HG03571 (cell line): Measurements from ENCODE around the gene FAM171A2.

Experiments used
- ATAC-seq: cut with Tn5 transposase; IDR thresholded peaks from one replicate; pipeline ENCODE4 v1.9.1; 2021; ENCODE audit not compliant: unreplicated experiment

Gene FAM171A2

GRCh38 chr17:44323359-44324091 is 40.1 kb downstream of the FAM171A2 start:
- no peak for ATAC-seq

GRCh38 chr17:44322236-44322895 is 41.3 kb downstream of the FAM171A2 start:
- ATAC-seq, result no peak

GRCh38 chr17:44321246-44322120 is 42.2 kb downstream of the FAM171A2 start:
- ATAC-seq, result no peak

- no peak for ATAC-seq
Observed at GRCh38 chr17:44320066-44320465, 43.6 kb downstream of the FAM171A2 start.

- ATAC-seq, result no peak
Observed at GRCh38 chr17:44318077-44318892, 45.4 kb downstream of the FAM171A2 start.

GRCh38 chr17:44317545-44317944 is 46.1 kb downstream of the FAM171A2 start:
- ATAC-seq, result no peak

- ATAC-seq, result no peak
Observed at GRCh38 chr17:44315760-44316731, 47.6 kb downstream of the FAM171A2 start.

- ATAC-seq, result no peak
Observed at GRCh38 chr17:44314869-44315661, 48.6 kb downstream of the FAM171A2 start.

- no peak for ATAC-seq
Observed at GRCh38 chr17:44314524-44314868, 49.2 kb downstream of the FAM171A2 start.

- no peak for ATAC-seq
Observed at GRCh38 chr17:44314031-44314430, 49.6 kb downstream of the FAM171A2 start.

- no peak for ATAC-seq
Observed at GRCh38 chr17:44312396-44313104, 51.1 kb downstream of the FAM171A2 start.

GRCh38 chr17:44311562-44312181 is 52.0 kb downstream of the FAM171A2 start:
- ATAC-seq, result no peak

GRCh38 chr17:44310609-44311376 is 52.9 kb downstream of the FAM171A2 start:
- ATAC-seq, result no peak

- no peak for ATAC-seq
Observed at GRCh38 chr17:44310188-44310587, 53.5 kb downstream of the FAM171A2 start.

- no peak for ATAC-seq
Observed at GRCh38 chr17:44309472-44309871, 54.2 kb downstream of the FAM171A2 start.

GRCh38 chr17:44308865-44309264 is 54.8 kb downstream of the FAM171A2 start:
- no peak for ATAC-seq

- no peak for ATAC-seq
Observed at GRCh38 chr17:44308320-44308818, 55.3 kb downstream of the FAM171A2 start, which contains the start of gene RUNDC3A. Gene RUNDC3A, plus strand, starts transcription at chr17:44308601. Its CDS starts 232 bp downstream, at chr17:44308833.
